ENCODE measurements around the gene PLXDC1.

Gene PLXDC1

DNA sequence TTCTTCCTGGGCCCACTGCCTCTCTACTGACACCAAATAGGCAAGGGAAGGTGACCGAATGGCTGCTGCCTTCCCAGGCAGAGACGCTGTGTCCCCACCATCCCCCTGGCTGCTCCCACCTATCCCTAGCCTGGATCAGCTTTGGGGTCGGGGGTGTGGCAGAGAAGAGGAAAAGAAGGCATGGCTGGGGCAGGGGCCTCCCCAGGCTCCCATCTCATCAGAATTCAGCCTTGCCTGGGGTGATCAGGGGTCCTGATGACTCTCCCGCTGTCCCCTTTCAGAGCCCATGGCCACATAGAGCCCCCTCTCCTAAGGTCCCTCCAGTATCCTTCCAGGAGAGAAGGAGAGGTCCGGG lies 665 bp downstream of the PLXDC1 start:
- no peak for DNase-seq (ENCODE audit: low read depth in 1 of 2, low spot score in 1 of 2)
- no peak for TF ChIP-seq GABPA (IDR thresholded peaks at IDR 0.05; ENCODE audit: low read depth)
- no peak for TF ChIP-seq POLR2AphosphoS5 (IDR thresholded peaks at IDR 0.05; ENCODE audit: low read depth)
- TF ChIP-seq SPI1 (IDR thresholded peaks at IDR 0.05; ENCODE audit: borderline replicate concordance, low read depth) = no peak
- TF ChIP-seq, protein P1, sequence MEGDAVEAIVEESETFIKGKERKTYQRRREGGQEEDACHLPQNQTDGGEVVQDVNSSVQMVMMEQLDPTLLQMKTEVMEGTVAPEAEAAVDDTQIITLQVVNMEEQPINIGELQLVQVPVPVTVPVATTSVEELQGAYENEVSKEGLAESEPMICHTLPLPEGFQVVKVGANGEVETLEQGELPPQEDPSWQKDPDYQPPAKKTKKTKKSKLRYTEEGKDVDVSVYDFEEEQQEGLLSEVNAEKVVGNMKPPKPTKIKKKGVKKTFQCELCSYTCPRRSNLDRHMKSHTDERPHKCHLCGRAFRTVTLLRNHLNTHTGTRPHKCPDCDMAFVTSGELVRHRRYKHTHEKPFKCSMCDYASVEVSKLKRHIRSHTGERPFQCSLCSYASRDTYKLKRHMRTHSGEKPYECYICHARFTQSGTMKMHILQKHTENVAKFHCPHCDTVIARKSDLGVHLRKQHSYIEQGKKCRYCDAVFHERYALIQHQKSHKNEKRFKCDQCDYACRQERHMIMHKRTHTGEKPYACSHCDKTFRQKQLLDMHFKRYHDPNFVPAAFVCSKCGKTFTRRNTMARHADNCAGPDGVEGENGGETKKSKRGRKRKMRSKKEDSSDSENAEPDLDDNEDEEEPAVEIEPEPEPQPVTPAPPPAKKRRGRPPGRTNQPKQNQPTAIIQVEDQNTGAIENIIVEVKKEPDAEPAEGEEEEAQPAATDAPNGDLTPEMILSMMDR (IDR thresholded peaks at IDR 0.05; ENCODE audit: insufficient read depth, low read length) = no peak
- no peak overlapping the region for H3K4me3 ChIP-seq (replicated peaks; ENCODE audit: insufficient read depth, low read length)
- H3K27ac ChIP-seq (replicated peaks) = no peak overlapping the region
- peaks cover 6% of the 10 kb centered on the region for H3K27me3 ChIP-seq (ENCODE audit: insufficient read depth, poor library complexity, severe bottlenecking)

DNA sequence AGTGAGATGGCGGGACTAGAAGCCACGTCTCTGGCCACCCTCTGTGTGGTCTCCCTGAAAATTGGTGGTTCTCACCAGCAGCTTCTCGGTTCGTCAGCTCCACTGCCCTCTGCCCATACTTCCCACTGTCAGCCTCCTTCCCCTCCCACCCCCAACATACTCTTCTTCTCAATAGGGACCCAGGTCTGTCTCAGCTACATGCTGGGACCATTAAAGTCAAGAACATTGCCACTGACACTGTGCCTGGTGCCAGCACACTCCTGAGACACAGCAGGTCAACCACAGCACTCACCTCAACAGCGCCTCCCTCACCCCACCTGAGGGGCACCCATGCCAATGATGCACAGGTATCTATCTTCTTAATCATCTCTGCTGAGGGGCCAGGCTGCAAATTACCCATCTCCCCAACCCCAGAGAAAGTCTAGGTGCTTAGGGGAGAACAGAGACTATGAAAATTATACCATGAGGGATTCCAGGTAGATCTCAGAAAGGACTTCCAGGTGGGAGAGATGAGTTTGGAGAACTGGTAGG lies 1.3 kb downstream of the PLXDC1 start:
- TF ChIP-seq POLR2AphosphoS5 (IDR thresholded peaks at IDR 0.05; ENCODE audit: low read depth) (no peak), SPI1 (IDR thresholded peaks at IDR 0.05; ENCODE audit: borderline replicate concordance, low read depth) (no peak), GABPA (IDR thresholded peaks at IDR 0.05; ENCODE audit: low read depth) (no peak)
- TF ChIP-seq, protein P2, sequence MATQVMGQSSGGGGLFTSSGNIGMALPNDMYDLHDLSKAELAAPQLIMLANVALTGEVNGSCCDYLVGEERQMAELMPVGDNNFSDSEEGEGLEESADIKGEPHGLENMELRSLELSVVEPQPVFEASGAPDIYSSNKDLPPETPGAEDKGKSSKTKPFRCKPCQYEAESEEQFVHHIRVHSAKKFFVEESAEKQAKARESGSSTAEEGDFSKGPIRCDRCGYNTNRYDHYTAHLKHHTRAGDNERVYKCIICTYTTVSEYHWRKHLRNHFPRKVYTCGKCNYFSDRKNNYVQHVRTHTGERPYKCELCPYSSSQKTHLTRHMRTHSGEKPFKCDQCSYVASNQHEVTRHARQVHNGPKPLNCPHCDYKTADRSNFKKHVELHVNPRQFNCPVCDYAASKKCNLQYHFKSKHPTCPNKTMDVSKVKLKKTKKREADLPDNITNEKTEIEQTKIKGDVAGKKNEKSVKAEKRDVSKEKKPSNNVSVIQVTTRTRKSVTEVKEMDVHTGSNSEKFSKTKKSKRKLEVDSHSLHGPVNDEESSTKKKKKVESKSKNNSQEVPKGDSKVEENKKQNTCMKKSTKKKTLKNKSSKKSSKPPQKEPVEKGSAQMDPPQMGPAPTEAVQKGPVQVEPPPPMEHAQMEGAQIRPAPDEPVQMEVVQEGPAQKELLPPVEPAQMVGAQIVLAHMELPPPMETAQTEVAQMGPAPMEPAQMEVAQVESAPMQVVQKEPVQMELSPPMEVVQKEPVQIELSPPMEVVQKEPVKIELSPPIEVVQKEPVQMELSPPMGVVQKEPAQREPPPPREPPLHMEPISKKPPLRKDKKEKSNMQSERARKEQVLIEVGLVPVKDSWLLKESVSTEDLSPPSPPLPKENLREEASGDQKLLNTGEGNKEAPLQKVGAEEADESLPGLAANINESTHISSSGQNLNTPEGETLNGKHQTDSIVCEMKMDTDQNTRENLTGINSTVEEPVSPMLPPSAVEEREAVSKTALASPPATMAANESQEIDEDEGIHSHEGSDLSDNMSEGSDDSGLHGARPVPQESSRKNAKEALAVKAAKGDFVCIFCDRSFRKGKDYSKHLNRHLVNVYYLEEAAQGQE (IDR thresholded peaks at IDR 0.05; ENCODE audit: insufficient replicate concordance, low read depth) = no peak
- TF ChIP-seq, protein P1 (IDR thresholded peaks at IDR 0.05; ENCODE audit: insufficient read depth, low read length) = no peak
- DNase-seq (ENCODE audit: low read depth in 1 of 2, low spot score in 1 of 2) = no peak
- Histone ChIP-seq H3K4me3 (replicated peaks; ENCODE audit: insufficient read depth, low read length) (no peak overlapping the region), H3K27me3 (ENCODE audit: insufficient read depth, poor library complexity, severe bottlenecking) (peaks cover 6% of the 10 kb centered on the region), H3K27ac (replicated peaks) (no peak overlapping the region)

- no peak overlapping the region for H3K4me3 ChIP-seq (replicated peaks; ENCODE audit: insufficient read depth, low read length)
- TF ChIP-seq POLR2AphosphoS5 (IDR thresholded peaks at IDR 0.05; ENCODE audit: low read depth) (no peak), GABPA (IDR thresholded peaks at IDR 0.05; ENCODE audit: low read depth) (no peak), SPI1 (IDR thresholded peaks at IDR 0.05; ENCODE audit: borderline replicate concordance, low read depth) (no peak)
- TF ChIP-seq, protein P1 (IDR thresholded peaks at IDR 0.05; ENCODE audit: insufficient read depth, low read length) = no peak
- TF ChIP-seq, protein P2 (IDR thresholded peaks at IDR 0.05; ENCODE audit: insufficient replicate concordance, low read depth) = no peak
- H3K27ac ChIP-seq (replicated peaks) = no peak overlapping the region
- DNase-seq (ENCODE audit: low read depth in 1 of 2, low spot score in 1 of 2) = no peak
- H3K27me3 ChIP-seq (ENCODE audit: insufficient read depth, poor library complexity, severe bottlenecking) = peaks cover 6% of the 10 kb centered on the region
Observed at GRCh38 chr17:39147221-39148185, 3.9 kb downstream of the PLXDC1 start.
